HUDEP-2 (cell line): ENCODE measurements around the gene ASCC2.
"Not testable (repeated sequence)": the region's sequence is repeated elsewhere in the genome, so short reads cannot be mapped to it uniquely, and the experiment has no call there.

Experiments used
- DNase-seq, 76 experiments: peaks; one replicate each; lab custom pipeline; 2025; ENCODE audit not compliant: unreplicated experiment in 76 of 76; lab: John Stamatoyannopoulos, UW

The ASCC2 gene

GRCh38 chr22:29837741-29838598 lies at the start of gene ASCC2:
Gene ASCC2 (minus strand): TSS chr22:29838274. CDS start chr22:29832325, 5,949 bp downstream.
- peak; percentile 35 to 99 (median 96) for DNase-seq

- DNase-seq: no peak
Observed at GRCh38 chr22:29887358-29887757, 49.3 kb upstream of the ASCC2 start.

GRCh38 chr22:29886596-29886995 lies 48.5 kb upstream of the ASCC2 start:
- DNase-seq: no peak

- no peak for DNase-seq
Observed at GRCh38 chr22:29885610-29886009, 47.5 kb upstream of the ASCC2 start.

GRCh38 chr22:29883775-29884097 lies 45.7 kb upstream of the ASCC2 start:
- DNase-seq: no peak

- peak in 73 of 76 experiments; percentile 42 to 97 (median 89) for DNase-seq
Observed at GRCh38 chr22:29883045-29883774, 45.1 kb upstream of the ASCC2 start, which contains the start of gene MTMR3. Gene MTMR3 (plus strand): TSS chr22:29883174. CDS start chr22:29971060, 87,886 bp downstream.

- DNase-seq: no peak
Observed at GRCh38 chr22:29882716-29883044, 44.6 kb upstream of the ASCC2 start.

- DNase-seq: no peak
Observed at GRCh38 chr22:29879753-29880152, 41.7 kb upstream of the ASCC2 start.

GRCh38 chr22:29877620-29878019 lies 39.5 kb upstream of the ASCC2 start:
- no peak for DNase-seq

- DNase-seq: no peak
Observed at GRCh38 chr22:29873943-29874342, 35.9 kb upstream of the ASCC2 start.

- DNase-seq: no peak
Observed at GRCh38 chr22:29872989-29873388, 34.9 kb upstream of the ASCC2 start.

GRCh38 chr22:29872144-29872893 lies 34.2 kb upstream of the ASCC2 start:
- DNase-seq: no peak

GRCh38 chr22:29871684-29872083 lies 33.6 kb upstream of the ASCC2 start:
- DNase-seq: no peak

- DNase-seq: no peak
Observed at GRCh38 chr22:29870574-29870973, 32.5 kb upstream of the ASCC2 start.

GRCh38 chr22:29867851-29868250 lies 29.8 kb upstream of the ASCC2 start:
- no peak for DNase-seq

GRCh38 chr22:29867260-29867659 lies 29.2 kb upstream of the ASCC2 start:
- DNase-seq: no peak

- DNase-seq: not testable (repeated sequence)
Observed at GRCh38 chr22:29865572-29865971, 27.5 kb upstream of the ASCC2 start.

GRCh38 chr22:29861672-29862297 lies 23.7 kb upstream of the ASCC2 start:
- DNase-seq: no peak

- DNase-seq: no peak
Observed at GRCh38 chr22:29860006-29860766, 22.1 kb upstream of the ASCC2 start.

GRCh38 chr22:29859030-29859429 lies 21.0 kb upstream of the ASCC2 start:
- not testable (repeated sequence) for DNase-seq
